CD4-positive, alpha-beta T cell treated with Interleukin-17A for 4 hours (primary cell): ENCODE measurements around the gene HACE1.

ENCODE experiments used
- DNase-seq: peaks from one replicate; pipeline ENCODE4 v3.0.0-alpha.2; 2020; ENCODE audit warnings: mixed read lengths

The HACE1 gene

GRCh38 chr6:104684911-104685415, 174.8 kb downstream of the HACE1 start:
- DNase-seq: no peak

- no peak for DNase-seq
Observed at GRCh38 chr6:104683809-104684208, 175.9 kb downstream of the HACE1 start.

DNA sequence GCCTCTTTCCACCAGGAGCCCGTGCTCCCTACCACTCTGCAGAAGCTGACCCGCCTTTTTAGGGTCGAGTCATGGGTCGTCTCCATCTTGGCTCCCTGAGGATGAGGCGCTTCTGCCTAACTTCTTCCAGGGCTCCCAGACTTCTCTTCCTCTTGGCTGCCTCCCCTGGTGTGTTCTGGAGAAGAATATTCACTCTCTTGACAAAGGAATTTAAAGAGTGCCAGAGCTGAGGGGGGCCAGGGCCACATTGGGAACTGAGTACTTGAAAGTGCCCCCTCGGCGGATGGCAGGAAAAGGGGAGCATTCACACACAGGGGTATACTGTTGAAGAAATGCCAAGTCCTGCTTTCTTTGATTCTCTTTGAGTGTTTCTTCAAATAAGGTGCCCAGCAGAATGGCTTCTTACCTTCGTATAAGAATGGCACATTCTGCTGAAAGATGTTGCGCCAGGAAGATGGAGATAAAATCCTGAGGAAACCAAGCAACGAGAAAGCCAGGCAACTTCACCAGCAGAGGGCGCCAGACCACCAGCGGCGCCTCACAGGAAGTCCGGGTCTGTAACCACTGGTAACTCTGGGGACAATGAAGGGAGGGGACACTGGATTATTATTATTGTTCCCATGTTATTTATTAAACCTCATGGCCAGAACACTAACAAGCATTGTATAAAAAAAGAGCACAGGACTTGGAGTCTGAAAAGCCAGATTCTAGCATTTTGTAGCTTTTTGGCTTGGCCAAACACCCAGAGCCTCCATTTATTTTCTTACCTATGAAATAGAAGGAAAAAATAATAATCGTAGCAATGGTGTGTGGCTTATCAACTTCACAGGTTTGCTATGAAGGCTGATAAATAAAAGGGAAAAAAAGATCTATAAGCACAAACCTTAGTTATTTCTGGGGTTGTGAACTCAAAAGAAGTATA, 176.7 kb downstream of the HACE1 start:
- peak; percentile 84 for DNase-seq

GRCh38 chr6:104680539-104680938, 179.2 kb downstream of the HACE1 start:
- DNase-seq: no peak

GRCh38 chr6:104679971-104680370, 179.7 kb downstream of the HACE1 start:
- no peak for DNase-seq
